GM12874 (cell line): Measurements from ENCODE around the gene SPOCD1.

ENCODE experiments used
- CTCF ChIP-seq: IDR thresholded peaks from 2 replicates; pipeline ENCODE4 v1.5.1; 2011; ENCODE audit warnings: low read depth, mild to moderate bottlenecking, control low read depth, low read length, moderate library complexity; ENCODE audit not compliant: insufficient read depth

SPOCD1 gene

GRCh38 chr1:31771891-31772668 is 43.7 kb downstream of the SPOCD1 start:
- TF ChIP-seq CTCF, result no peak

GRCh38 chr1:31769720-31770390 is 46.0 kb downstream of the SPOCD1 start:
- TF ChIP-seq CTCF, result no peak

- no peak for TF ChIP-seq CTCF
These were observed 46.7 kb downstream of the SPOCD1 start for GRCh38 chr1:31768939-31769704.

GRCh38 chr1:31768407-31768907 is 47.4 kb downstream of the SPOCD1 start:
- TF ChIP-seq CTCF, result no peak

- no peak for TF ChIP-seq CTCF
These were observed 48.6 kb downstream of the SPOCD1 start for GRCh38 chr1:31767225-31767624.

GRCh38 chr1:31765516-31765915 is 50.3 kb downstream of the SPOCD1 start:
- no peak for TF ChIP-seq CTCF

- TF ChIP-seq CTCF, result peak; percentile 40; the same call in 1 of the 2 replicates
These were observed 50.8 kb downstream of the SPOCD1 start for GRCh38 chr1:31765041-31765467.
